ENCODE measurements around the gene NEK6.

GRCh38 chr9:124251204-124251603 lies 6.5 kb upstream of the NEK6 start:
- TF ChIP-seq CTCF (IDR thresholded peaks at IDR 0.05; ENCODE audit: borderline replicate concordance, extremely low read depth, low read length, poor library complexity, severe bottlenecking) (no peak), EZH2 (IDR thresholded peaks at IDR 0.05; ENCODE audit: borderline replicate concordance, low read depth, low read length, severe bottlenecking) (no peak)
